GM10248 (cell line): ENCODE data around the gene GALNT13.

Experiments
- CTCF ChIA-PET: fragments of 300-600 bp; sonication (Branson Sonifier 250); formaldehyde crosslinking; extraction: SDS; loops from one replicate; lab custom pipeline; 2021; ENCODE audit warnings: antibody characterized with exemption; lab: Yijun Ruan, JAX
- POLR2A ChIA-PET: fragments of 350-650 bp; sonication (Branson Sonifier 250); formaldehyde crosslinking; extraction: SDS; loops from one replicate; lab custom pipeline; 2020; ENCODE audit warnings: antibody characterized with exemption; lab: Yijun Ruan, JAX
- DNase-seq: peaks from one replicate; pipeline ENCODE4 v3.0.0; 2012; ENCODE audit errors: extremely low spot score
- TF ChIP-seq, protein P1 (sequence below): IDR thresholded peaks from 2 replicates; pipeline ENCODE4 v1.5.1; 2012; ENCODE audit warnings: mild to moderate bottlenecking, low read depth; ENCODE audit errors: extremely low read depth, missing control alignments, control extremely low read depth

GALNT13 gene

DNA sequence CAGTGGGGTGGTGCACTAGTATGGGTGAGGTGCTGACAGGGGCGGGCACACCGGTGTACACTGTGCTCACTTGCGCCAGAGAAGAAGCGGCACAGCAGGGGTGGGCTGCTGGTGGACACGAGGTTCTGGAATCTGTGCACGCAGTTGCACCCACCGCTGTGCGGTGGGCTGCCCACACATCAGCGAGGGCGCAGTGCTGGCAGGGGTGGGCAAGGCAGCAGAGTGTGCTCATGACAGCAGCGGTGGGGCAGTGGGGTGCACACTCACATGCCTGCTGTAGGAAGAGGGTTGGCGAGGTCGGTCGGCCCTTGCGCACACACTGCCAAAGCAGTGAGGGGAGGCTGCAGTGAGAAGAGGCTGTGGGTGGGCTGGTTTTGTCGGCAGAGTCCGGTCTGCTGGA is 141.8 kb downstream of the GALNT13 start:
- TF ChIP-seq, protein P1, sequence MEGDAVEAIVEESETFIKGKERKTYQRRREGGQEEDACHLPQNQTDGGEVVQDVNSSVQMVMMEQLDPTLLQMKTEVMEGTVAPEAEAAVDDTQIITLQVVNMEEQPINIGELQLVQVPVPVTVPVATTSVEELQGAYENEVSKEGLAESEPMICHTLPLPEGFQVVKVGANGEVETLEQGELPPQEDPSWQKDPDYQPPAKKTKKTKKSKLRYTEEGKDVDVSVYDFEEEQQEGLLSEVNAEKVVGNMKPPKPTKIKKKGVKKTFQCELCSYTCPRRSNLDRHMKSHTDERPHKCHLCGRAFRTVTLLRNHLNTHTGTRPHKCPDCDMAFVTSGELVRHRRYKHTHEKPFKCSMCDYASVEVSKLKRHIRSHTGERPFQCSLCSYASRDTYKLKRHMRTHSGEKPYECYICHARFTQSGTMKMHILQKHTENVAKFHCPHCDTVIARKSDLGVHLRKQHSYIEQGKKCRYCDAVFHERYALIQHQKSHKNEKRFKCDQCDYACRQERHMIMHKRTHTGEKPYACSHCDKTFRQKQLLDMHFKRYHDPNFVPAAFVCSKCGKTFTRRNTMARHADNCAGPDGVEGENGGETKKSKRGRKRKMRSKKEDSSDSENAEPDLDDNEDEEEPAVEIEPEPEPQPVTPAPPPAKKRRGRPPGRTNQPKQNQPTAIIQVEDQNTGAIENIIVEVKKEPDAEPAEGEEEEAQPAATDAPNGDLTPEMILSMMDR, result no peak
- ChIA-PET POLR2A (no interaction called here), CTCF (no interaction called here)
- no peak for DNase-seq

- TF ChIP-seq, protein P1, result no peak
- no peak for DNase-seq
- ChIA-PET CTCF (no interaction called here), POLR2A (no interaction called here)
Measured at GRCh38 chr2:154015233-154015632, 143.5 kb downstream of the GALNT13 start.

- POLR2A ChIA-PET, result no interaction called here
- CTCF ChIA-PET, result interaction anchor here (1.3 kb wide), 1 partner anchor 33 kb away, joined by 3 read pairs; no protein-coding TSS in a partner anchor
- TF ChIP-seq, protein P1, result no peak
- DNase-seq, result no peak
Measured at GRCh38 chr2:154029504-154029903, 157.8 kb downstream of the GALNT13 start.

- ChIA-PET CTCF (no interaction called here), POLR2A (no interaction called here)
- no peak for DNase-seq
- TF ChIP-seq, protein P1, result no peak
Measured at GRCh38 chr2:154032220-154032619, 160.5 kb downstream of the GALNT13 start.

DNA sequence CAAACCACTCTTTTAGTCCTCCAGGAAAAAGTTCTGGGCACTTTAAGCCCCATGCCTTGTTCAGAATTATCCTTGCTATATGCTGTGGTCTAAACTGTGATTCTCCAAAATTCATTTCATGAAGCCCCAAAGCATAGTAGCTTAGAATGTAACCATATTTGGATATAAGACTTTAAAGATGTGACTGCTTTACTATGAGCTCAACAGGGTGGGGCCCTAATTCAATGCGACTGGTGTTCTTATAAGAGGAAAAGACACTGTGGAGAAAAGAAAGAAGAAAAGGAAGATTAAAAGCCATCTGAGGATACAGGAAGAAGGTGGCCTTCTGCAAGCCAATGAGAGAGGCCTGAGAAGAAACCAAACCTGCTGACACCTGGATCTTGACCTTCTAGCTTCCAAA is 174.8 kb downstream of the GALNT13 start:
- POLR2A ChIA-PET, result no interaction called here
- TF ChIP-seq, protein P1, result no peak
- DNase-seq, result no peak
- CTCF ChIA-PET, result interaction anchor here (1.3 kb wide), 1 partner anchor 9 kb away, joined by 5 read pairs; no protein-coding TSS in a partner anchor

- CTCF ChIA-PET, result interaction anchor here (1.0 kb wide), 1 partner anchor 11 kb away, joined by 4 read pairs; no protein-coding TSS in a partner anchor
- TF ChIP-seq, protein P1, result no peak
- no peak for DNase-seq
- POLR2A ChIA-PET, result no interaction called here
Measured at GRCh38 chr2:154048905-154049304, 177.2 kb downstream of the GALNT13 start.
